MM.1S (cell line): Measurements from ENCODE around the gene MYOF.

Source experiments
- DNase-seq: peaks from one replicate; pipeline ENCODE4 v3.0.0-alpha.2; 2015
- H2AFZ ChIP-seq: fragments of 300-600 bp; sonication (generic); 2 replicates; pipeline ENCODE4 v1.6.0; 2016; ENCODE audit warnings: antibody characterized with exemption, low read length
- H3F3A ChIP-seq: fragments of 300-600 bp; sonication (generic); 2 replicates; pipeline ENCODE4 v1.6.1; 2016; ENCODE audit warnings: mild to moderate bottlenecking, antibody characterized with exemption, low read length, moderate library complexity, mixed read lengths; ENCODE audit not compliant: insufficient read depth
- H3K27ac ChIP-seq: fragments of 300-600 bp; sonication (generic); 2 replicates; pipeline ENCODE4 v1.5.1; 2016; ENCODE audit warnings: mild to moderate bottlenecking, low read length
- H3K27me3 ChIP-seq: fragments of 300-600 bp; sonication (generic); replicated peaks from 2 replicates; pipeline ENCODE4 v1.6.0; 2016; ENCODE audit warnings: low read length; ENCODE audit not compliant: insufficient read depth
- H3K36me3 ChIP-seq: fragments of 300-600 bp; sonication (generic); replicated peaks from 2 replicates; pipeline ENCODE4 v1.6.1; 2016; ENCODE audit warnings: mild to moderate bottlenecking, low read length, mixed read lengths; ENCODE audit not compliant: insufficient read depth
- H3K4me1 ChIP-seq: fragments of 300-600 bp; sonication (generic); 2 replicates; pipeline ENCODE4 v1.6.1; 2016; ENCODE audit warnings: low read length, mixed read lengths
- H3K4me2 ChIP-seq: fragments of 300-600 bp; sonication (generic); 2 replicates; pipeline ENCODE4 v1.6.0; 2016; ENCODE audit warnings: low read depth, low read length
- H3K4me3 ChIP-seq: fragments of 300-600 bp; sonication (generic); 2 replicates; pipeline ENCODE4 v1.5.1; 2016; ENCODE audit warnings: low read length, mixed read lengths
- H3K79me2 ChIP-seq: fragments of 300-600 bp; sonication (generic); 2 replicates; pipeline ENCODE4 v1.6.1; 2016; ENCODE audit warnings: mixed run types, low read length, mixed read lengths
- H3K9ac ChIP-seq: fragments of 300-600 bp; sonication (generic); 2 replicates; pipeline ENCODE4 v1.6.1; 2016; ENCODE audit warnings: low read length, mixed read lengths
- H3K9me2 ChIP-seq: fragments of 300-600 bp; sonication (generic); replicated peaks from 2 replicates; pipeline ENCODE4 v1.6.1; 2016; ENCODE audit warnings: mild to moderate bottlenecking, low read length, mixed read lengths; ENCODE audit not compliant: insufficient read depth
- H3K9me3 ChIP-seq: fragments of 300-600 bp; sonication (generic); replicated peaks from 2 replicates; pipeline ENCODE4 v1.6.1; 2016; ENCODE audit warnings: mild to moderate bottlenecking, low read length, mixed read lengths; ENCODE audit not compliant: insufficient read depth
- H4K20me1 ChIP-seq: fragments of 300-600 bp; sonication (generic); 2 replicates; pipeline ENCODE4 v1.6.1; 2016; ENCODE audit warnings: mild to moderate bottlenecking, low read length, moderate library complexity, mixed read lengths; ENCODE audit not compliant: insufficient read depth
- EZH2 ChIP-seq: fragments of 300-600 bp; sonication (generic); optimal IDR thresholded peaks from 2 replicates; pipeline ENCODE3; 2017; ENCODE audit warnings: low read depth, mild to moderate bottlenecking, antibody characterized with exemption, low read length, mixed read lengths
- EZH2phosphoT487 ChIP-seq: fragments of 300-600 bp; sonication (generic); IDR thresholded peaks from 2 replicates; pipeline ENCODE4 v1.6.1; 2018; ENCODE audit warnings: antibody characterized with exemption, low read length
- TF ChIP-seq, protein P1 (sequence below): fragments of 300-600 bp; sonication (generic); IDR thresholded peaks from 2 replicates; pipeline ENCODE4 v1.5.1; 2016; ENCODE audit warnings: antibody characterized with exemption, low read length, mixed read lengths

MYOF gene

DNA sequence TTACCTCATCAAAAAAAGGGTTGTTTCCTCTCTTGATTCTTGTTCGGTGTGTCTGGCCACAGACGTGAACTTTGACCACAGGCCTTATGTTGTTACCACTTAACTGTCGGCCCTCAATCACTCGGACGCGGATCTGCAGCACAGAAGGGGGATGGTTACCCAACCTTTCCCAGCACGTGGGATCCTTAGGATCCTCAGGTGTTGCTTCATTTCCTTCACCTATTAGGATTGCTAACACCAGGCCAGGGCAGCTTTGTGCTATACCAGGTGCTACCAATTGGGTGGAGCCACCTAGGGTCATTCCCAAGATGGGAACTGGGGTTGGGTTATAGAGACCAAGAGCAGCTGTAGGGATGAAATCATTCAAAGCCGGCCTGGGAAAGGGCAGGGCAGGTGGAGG, 73.4 kb downstream of the MYOF start:
- no peak overlapping the region for H3K9ac ChIP-seq
- H3K4me1 ChIP-seq, result no peaks in the 10 kb centered on the region
- DNase-seq, result no peak
- H3K4me3 ChIP-seq, result no peak overlapping the region
- H3K9me3 ChIP-seq, result no peaks in the 10 kb centered on the region
- H3K36me3 ChIP-seq, result no peaks in the 10 kb centered on the region
- no peak overlapping the region for H3K4me2 ChIP-seq
- no peaks in the 10 kb centered on the region for H4K20me1 ChIP-seq
- no peak overlapping the region for H3K27ac ChIP-seq
- H3K9me2 ChIP-seq, result no peaks in the 10 kb centered on the region
- no peak overlapping the region for H2AFZ ChIP-seq
- no peaks in the 10 kb centered on the region for H3K79me2 ChIP-seq
- no peak for TF ChIP-seq EZH2phosphoT487
- no peak for TF ChIP-seq EZH2
- TF ChIP-seq, protein P1, sequence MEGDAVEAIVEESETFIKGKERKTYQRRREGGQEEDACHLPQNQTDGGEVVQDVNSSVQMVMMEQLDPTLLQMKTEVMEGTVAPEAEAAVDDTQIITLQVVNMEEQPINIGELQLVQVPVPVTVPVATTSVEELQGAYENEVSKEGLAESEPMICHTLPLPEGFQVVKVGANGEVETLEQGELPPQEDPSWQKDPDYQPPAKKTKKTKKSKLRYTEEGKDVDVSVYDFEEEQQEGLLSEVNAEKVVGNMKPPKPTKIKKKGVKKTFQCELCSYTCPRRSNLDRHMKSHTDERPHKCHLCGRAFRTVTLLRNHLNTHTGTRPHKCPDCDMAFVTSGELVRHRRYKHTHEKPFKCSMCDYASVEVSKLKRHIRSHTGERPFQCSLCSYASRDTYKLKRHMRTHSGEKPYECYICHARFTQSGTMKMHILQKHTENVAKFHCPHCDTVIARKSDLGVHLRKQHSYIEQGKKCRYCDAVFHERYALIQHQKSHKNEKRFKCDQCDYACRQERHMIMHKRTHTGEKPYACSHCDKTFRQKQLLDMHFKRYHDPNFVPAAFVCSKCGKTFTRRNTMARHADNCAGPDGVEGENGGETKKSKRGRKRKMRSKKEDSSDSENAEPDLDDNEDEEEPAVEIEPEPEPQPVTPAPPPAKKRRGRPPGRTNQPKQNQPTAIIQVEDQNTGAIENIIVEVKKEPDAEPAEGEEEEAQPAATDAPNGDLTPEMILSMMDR, result no peak
- no peaks in the 10 kb centered on the region for H3F3A ChIP-seq
- no peaks in the 10 kb centered on the region for H3K27me3 ChIP-seq

DNA sequence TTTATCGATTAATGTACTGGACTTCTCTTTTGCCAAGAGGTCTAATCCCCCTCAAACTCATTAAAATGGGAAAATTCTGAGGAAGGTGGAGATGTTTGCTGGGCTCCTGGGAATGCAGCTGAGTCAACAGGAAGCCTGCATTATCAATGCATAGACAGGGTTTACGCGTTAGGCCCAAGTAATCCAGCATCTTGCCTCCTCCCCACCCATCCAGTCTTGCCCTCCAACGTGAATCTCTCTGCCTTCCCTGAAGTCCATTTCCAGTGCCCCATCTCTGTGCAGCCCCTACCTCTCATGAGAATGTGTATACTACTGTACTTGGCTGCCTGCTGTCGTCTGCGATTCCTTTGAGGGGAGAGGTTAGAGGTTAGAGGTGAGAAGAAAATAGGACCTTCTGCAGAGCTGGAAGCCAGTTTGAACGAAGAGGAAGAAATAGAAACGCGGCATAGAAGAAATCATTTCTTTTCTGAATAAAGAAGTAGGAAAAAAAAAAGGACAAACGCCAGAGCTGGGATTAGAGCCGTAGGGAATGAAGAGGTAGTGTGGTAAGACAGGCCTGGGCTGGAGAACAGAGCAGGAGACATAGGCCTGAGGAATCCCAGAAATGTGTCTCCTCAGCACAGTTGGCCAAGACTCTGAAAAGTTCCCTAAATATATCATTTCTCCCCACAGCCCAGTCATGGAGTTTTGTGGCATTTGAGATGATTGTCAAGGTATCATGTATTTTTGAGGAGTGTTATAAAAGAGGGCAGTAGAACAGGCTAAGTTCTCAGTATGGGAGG, 75.6 kb downstream of the MYOF start:
- Histone ChIP-seq H3K4me2 (no peak overlapping the region), H3K79me2 (no peaks in the 10 kb centered on the region), H3K9me3 (no peaks in the 10 kb centered on the region), H3K9me2 (no peaks in the 10 kb centered on the region), H3K4me1 (no peaks in the 10 kb centered on the region), H3F3A (no peaks in the 10 kb centered on the region), H3K9ac (no peak overlapping the region), H2AFZ (no peak overlapping the region), H3K27ac (no peak overlapping the region), H4K20me1 (no peaks in the 10 kb centered on the region), H3K27me3 (no peaks in the 10 kb centered on the region), H3K4me3 (no peak overlapping the region), H3K36me3 (no peaks in the 10 kb centered on the region)
- no peak for DNase-seq
- TF ChIP-seq, protein P1, result no peak
- TF ChIP-seq EZH2, result no peak
- TF ChIP-seq EZH2phosphoT487, result no peak

DNA sequence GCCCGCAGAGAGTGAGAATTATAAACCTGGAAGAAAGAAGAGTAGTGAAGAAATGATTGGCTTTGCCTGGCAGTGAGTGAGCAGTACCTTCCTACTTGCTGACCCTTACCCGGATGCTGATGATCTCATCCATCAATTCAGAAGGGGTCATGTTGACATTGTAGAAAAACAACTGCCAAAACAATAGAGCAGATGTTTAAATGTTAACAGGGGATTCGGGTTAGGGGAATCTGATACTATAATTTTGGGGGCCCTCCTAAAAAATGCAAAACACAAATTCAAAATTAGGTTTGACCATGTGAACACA, 78.1 kb downstream of the MYOF start:
- Histone ChIP-seq H3K9ac (no peak overlapping the region), H3K9me3 (no peaks in the 10 kb centered on the region), H3K9me2 (no peaks in the 10 kb centered on the region), H3K4me3 (no peak overlapping the region), H3K4me2 (no peak overlapping the region), H3K79me2 (no peaks in the 10 kb centered on the region), H3F3A (no peaks in the 10 kb centered on the region), H3K27ac (no peak overlapping the region), H3K36me3 (no peaks in the 10 kb centered on the region), H2AFZ (no peak overlapping the region), H3K4me1 (no peaks in the 10 kb centered on the region), H4K20me1 (no peaks in the 10 kb centered on the region), H3K27me3 (no peaks in the 10 kb centered on the region)
- TF ChIP-seq EZH2, result no peak
- TF ChIP-seq, protein P1, result no peak
- no peak for TF ChIP-seq EZH2phosphoT487
- no peak for DNase-seq
